Dendritic cell treated with granulocyte-macrophage colony-stimulating factor and Interleukin-4, amounts not matched to agents 40 ng/mL and 50 ng/mL, for 4 days (primary cell): ENCODE results near the gene MAP4K1.
"Not testable (repeated sequence)": the region's sequence is repeated elsewhere in the genome, so short reads cannot be mapped to it uniquely, and the experiment has no call there.

Experiments
- H3K27ac Mint-ChIP-seq: one replicate; pipeline ENCODE4 v1.8.0; 2022; ENCODE audit warnings: mild to moderate bottlenecking, mixed read lengths
- H3K27me3 Mint-ChIP-seq: one replicate; pipeline ENCODE4 v1.8.0; 2022; ENCODE audit warnings: mild to moderate bottlenecking, mixed read lengths
- H3K36me3 Mint-ChIP-seq: one replicate; pipeline ENCODE4 v1.8.0; 2022; ENCODE audit warnings: low read depth, mixed read lengths
- H3K4me1 Mint-ChIP-seq: one replicate; pipeline ENCODE4 v1.8.0; 2022; ENCODE audit warnings: low read depth, mixed read lengths
- H3K4me3 Mint-ChIP-seq: one replicate; pipeline ENCODE4 v1.8.0; 2022; ENCODE audit warnings: mild to moderate bottlenecking, moderate library complexity, mixed read lengths
- H3K9me3 Mint-ChIP-seq: one replicate; pipeline ENCODE4 v1.8.0; 2022; ENCODE audit warnings: mixed read lengths
- intact Hi-C: fragments of 100-400 bp; cut with micrococcal nuclease; formaldehyde crosslinking; loops from one replicate; pipeline ENCODE4 v1.15.0; 2022

Gene MAP4K1

DNA sequence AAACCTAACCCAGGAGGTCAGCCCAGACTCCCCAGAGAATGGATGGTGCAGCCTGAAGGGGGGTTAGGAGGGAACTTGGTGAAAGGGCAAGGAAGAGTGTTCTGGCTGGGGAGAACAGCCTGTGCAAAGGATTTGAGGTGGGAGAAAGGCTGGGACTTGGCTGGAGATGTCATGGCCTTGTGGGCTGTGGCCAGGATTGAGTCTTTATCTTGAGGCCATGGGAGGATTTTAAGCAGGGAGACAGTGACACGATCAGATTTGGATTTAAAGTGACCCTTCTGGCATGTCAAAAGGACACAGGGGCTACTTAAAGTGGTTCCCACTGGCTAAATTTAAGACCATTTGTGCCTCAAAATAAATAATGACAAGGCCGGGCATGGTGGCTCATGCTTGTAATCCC lies 29.7 kb downstream of the MAP4K1 start:
- Mint-ChIP-seq H3K4me1 (peaks cover 17% of the 10 kb centered on the region), H3K9me3 (no peaks in the 10 kb centered on the region), H3K36me3 (peaks cover 68% of the 10 kb centered on the region), H3K27ac (no peak overlapping the region), H3K4me3 (no peak overlapping the region), H3K27me3 (no peaks in the 10 kb centered on the region)
- intact Hi-C loops: no loop called here

DNA sequence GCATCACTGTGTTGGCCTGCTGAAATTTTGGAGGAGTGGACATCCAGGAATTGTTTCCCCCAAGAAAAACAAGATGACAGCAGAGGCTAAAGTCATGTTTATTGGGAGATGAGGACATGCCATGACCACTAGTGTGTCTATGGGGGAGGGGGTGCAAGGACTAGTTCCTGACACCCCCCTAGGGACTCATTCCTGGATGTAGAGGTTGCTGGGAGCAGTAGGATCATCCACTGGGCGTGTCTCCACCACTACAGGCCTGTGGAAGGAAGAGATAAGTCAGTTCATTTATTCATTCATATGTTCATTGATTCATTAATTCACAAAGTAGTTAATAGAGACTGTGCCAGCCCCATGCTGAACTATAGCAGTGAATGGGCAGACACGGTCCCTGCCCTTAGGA lies 30.2 kb downstream of the MAP4K1 start:
- Mint-ChIP-seq H3K36me3 (peaks cover 67% of the 10 kb centered on the region), H3K27ac (no peak overlapping the region), H3K4me1 (peaks cover 22% of the 10 kb centered on the region), H3K27me3 (no peaks in the 10 kb centered on the region), H3K9me3 (no peaks in the 10 kb centered on the region), H3K4me3 (no peak overlapping the region)
- intact Hi-C loops: no loop called here

DNA sequence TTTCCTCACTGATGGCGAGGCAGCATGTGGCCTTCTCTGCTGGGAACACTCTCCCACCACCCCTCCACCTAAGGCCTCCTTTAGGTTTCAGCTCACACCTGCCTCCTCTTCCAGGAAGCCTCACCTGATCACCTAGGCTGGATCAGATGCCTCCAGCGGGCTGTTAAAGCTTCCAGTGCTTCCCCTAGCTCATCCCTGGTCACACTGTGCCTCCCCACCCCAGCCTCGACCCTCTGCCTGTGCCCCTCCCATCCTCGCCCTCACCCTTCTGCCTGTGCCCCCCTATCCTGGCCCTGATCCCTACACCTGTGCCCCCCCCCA lies 33.8 kb downstream of the MAP4K1 start:
- intact Hi-C loops: no loop called here
- Mint-ChIP-seq H3K4me3 (peak overlapping the region; percentile 33), H3K27ac (peak overlapping the region; percentile 62), H3K4me1 (peaks cover 35% of the 10 kb centered on the region), H3K36me3 (peaks cover 56% of the 10 kb centered on the region), H3K27me3 (no peaks in the 10 kb centered on the region), H3K9me3 (no peaks in the 10 kb centered on the region)

DNA sequence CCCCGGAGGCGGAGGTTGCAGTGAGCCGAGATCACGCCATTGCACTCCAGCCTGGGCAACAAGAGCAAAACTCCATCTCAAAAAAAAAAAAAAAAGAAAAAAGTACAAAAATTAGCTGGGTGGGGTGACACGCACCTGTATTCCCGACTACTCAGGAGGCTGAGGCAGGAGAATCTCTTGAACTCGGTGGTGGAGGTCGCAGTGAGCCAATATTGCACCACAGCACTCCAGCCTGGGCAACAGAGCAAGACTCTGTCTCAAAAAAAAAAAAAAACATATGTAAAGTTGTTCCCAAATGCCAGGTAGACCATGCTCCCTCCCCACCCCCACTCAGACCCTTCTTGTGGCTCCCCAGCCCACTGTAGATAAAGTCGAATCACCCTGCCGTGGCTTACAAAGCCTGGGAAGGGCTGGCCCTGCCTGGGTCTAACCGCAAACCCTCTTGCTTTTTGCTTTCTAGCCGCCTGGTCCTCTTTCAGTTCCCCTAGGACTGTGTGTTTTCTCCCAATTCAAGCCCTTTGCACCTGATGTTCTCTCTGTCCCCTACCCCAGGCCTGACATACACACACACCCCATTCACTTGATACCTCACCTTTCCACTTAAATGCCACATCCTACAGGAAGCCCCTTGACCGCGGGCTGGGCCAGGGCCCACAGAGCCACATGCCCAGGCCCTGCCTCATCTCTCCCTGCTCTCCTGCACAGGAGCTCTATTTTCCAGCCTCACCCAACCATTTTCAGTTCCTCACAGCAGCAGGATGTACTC lies 34.4 kb downstream of the MAP4K1 start:
- intact Hi-C loops: no loop called here
- Mint-ChIP-seq H3K4me3 (peak overlapping the region; percentile 33), H3K27me3 (no peaks in the 10 kb centered on the region), H3K36me3 (peaks cover 52% of the 10 kb centered on the region), H3K27ac (peak overlapping the region; percentile 62), H3K4me1 (peaks cover 35% of the 10 kb centered on the region), H3K9me3 (no peaks in the 10 kb centered on the region)

DNA sequence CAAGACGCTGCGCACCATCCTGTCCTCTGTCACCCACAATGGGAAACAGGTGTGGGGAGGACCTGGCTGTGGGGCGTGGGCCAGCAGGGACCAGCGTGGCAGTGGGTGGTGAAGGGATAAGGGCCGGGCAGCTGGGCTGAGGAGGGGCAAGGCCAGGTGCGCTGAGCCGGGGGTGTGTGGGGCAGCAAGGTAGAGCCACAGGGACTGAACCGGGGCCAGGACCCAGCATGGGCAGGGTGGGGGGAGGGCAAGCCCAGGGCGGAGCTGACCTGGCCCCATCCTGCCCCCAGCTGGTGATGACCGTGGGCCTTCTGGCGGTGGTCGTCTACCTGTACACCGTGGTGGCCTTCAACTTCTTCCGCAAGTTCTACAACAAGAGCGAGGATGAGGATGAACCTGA lies 37.7 kb downstream of the MAP4K1 start:
- H3K9me3 Mint-ChIP-seq: no peaks in the 10 kb centered on the region
- H3K27ac Mint-ChIP-seq: no peak overlapping the region
- H3K4me1 Mint-ChIP-seq: peaks cover 36% of the 10 kb centered on the region
- H3K4me3 Mint-ChIP-seq: no peak overlapping the region
- H3K27me3 Mint-ChIP-seq: no peaks in the 10 kb centered on the region
- H3K36me3 Mint-ChIP-seq: peaks cover 38% of the 10 kb centered on the region
- intact Hi-C loops: no loop called here

DNA sequence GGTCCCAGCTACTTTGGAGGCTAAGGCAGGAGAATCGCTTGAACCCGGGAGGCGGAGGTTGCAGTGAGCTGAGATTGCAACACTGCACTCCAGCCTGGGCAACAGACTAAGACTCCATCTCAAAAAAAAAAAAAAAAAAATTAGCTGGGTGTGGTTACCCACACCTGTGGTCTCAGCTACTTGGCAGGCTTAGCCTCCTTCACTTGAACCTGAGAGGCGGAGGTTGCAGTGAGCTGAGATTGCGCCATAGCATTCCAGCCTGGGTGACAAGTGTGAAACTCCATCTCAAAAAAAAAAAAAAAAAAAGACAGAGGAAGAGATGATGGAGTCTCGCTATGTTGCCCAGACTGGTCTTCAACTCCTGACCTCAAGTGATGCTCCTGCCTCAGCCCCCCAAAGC lies 38.4 kb downstream of the MAP4K1 start:
- H3K4me3 Mint-ChIP-seq, intact Hi-C loops, H3K27me3 Mint-ChIP-seq, H3K27ac Mint-ChIP-seq, H3K9me3 Mint-ChIP-seq: not testable (repeated sequence)
- Mint-ChIP-seq H3K4me1 (peaks cover 30% of the 10 kb centered on the region), H3K36me3 (peaks cover 38% of the 10 kb centered on the region)

DNA sequence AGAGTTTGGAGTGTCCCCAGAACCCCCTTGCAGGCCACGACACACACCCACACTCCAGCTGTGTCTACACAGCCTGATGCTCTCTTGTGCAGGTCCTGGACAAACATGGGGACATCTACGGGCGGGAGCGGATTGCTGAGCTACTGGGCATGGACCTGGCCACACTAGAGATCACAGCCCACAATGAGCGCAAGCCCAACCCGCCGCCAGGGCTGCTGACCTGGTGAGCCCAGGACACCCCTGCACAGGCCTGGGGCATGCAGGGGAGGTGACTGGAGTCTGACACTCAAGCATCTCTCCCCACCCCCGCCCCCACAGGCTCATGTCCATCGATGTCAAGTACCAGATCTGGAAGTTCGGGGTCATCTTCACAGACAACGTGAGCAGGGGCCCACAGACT lies 39.9 kb downstream of the MAP4K1 start:
- Mint-ChIP-seq H3K27ac (peak overlapping the region; percentile 30), H3K9me3 (no peaks in the 10 kb centered on the region), H3K27me3 (no peaks in the 10 kb centered on the region), H3K4me3 (no peak overlapping the region), H3K4me1 (peaks cover 21% of the 10 kb centered on the region), H3K36me3 (peaks cover 46% of the 10 kb centered on the region)
- intact Hi-C loops: no loop called here

DNA sequence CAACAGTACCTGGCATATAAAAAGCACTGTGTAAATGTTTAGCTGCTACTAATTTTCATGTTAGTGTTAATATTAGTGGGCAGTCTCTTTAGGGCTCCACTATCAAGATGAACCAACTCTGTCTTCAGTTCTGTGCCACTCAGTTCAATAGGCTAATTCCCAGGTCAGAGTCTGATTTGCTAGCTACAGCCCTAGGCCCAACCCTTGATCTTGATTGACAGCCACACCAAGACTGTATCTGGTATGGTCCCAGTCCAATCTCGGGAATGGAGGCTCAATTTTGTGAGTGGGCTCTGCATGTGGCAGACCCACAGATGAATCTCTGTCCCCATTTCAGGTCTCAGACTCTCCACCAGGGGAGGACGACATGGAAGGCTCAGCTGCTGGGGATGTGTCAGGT lies 46.1 kb downstream of the MAP4K1 start:
- no peak overlapping the region for H3K4me3 Mint-ChIP-seq
- H3K27ac Mint-ChIP-seq: no peak overlapping the region
- H3K4me1 Mint-ChIP-seq: peaks cover 8% of the 10 kb centered on the region
- H3K9me3 Mint-ChIP-seq: no peaks in the 10 kb centered on the region
- peaks cover 15% of the 10 kb centered on the region for H3K27me3 Mint-ChIP-seq
- intact Hi-C loops: no loop called here
- H3K36me3 Mint-ChIP-seq: peaks cover 21% of the 10 kb centered on the region

DNA sequence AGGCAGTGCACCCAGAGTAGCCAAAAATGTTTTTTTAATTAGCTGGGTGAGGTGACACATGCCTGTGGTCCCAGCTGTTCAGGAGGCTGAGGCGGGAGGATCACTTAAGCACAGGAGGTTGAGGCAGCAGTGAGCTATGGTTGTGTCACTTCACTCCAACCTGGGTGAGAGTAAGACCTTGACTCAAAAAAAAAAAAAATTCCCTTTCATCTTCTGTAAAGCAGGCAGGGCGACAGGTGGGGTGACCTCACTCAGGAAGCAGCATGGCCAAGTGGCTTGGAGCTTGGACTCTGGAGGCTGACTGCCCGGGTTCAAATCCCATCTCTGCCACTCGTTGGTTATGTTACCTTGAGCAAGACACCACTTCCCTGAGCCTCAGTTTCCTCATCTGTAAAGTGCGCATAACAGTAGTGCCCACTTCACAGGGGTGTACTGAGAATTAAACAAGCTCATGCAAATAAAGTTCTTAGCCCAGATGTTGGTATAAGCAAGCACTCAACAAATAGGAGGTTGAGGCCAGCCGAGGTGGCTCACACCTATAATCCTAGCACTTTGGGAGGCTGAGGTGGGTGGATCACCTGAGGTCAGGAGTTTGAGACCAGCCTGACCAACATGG lies 48.3 kb downstream of the MAP4K1 start:
- Mint-ChIP-seq H3K9me3 (no peaks in the 10 kb centered on the region), H3K4me3 (no peak overlapping the region), H3K27me3 (peaks cover 27% of the 10 kb centered on the region), H3K4me1 (peaks cover 12% of the 10 kb centered on the region), H3K36me3 (peaks cover 15% of the 10 kb centered on the region), H3K27ac (no peak overlapping the region)
- intact Hi-C loops: loop anchor here (10.0 kb wide), 1 partner anchor 45 kb away; the partner anchor contains the start of genes EIF3K and MAP4K1

DNA sequence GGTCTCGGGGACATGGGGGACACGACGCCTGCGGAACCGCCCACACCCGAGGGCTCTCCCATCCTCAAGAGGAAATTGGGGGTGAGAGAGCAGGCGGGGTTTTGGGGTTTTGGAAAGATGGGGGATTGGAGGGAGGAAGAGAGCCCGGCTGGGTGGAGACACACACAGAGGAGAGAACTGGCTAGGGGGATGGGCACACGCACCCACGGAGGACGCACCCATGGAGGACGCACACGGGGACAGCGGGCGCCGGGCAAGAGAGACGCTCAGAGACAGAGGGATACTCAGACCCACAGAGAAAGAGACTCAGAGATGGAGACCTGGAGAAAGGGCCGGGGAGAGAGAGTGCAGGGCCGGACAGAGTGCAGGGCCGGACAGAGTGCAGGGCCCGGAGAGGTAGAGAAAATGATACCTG lies 52.1 kb downstream of the MAP4K1 start:
- peaks cover 48% of the 10 kb centered on the region for H3K27me3 Mint-ChIP-seq
- peaks cover 31% of the 10 kb centered on the region for H3K4me1 Mint-ChIP-seq
- H3K4me3 Mint-ChIP-seq: peak overlapping the region; percentile 72
- intact Hi-C loops: loop anchor here (10.0 kb wide), 1 partner anchor 49 kb away; the partner anchor contains the start of genes EIF3K and MAP4K1
- no peaks in the 10 kb centered on the region for H3K9me3 Mint-ChIP-seq
- peak overlapping the region; percentile 72 for H3K27ac Mint-ChIP-seq
- peaks cover 24% of the 10 kb centered on the region for H3K36me3 Mint-ChIP-seq

DNA sequence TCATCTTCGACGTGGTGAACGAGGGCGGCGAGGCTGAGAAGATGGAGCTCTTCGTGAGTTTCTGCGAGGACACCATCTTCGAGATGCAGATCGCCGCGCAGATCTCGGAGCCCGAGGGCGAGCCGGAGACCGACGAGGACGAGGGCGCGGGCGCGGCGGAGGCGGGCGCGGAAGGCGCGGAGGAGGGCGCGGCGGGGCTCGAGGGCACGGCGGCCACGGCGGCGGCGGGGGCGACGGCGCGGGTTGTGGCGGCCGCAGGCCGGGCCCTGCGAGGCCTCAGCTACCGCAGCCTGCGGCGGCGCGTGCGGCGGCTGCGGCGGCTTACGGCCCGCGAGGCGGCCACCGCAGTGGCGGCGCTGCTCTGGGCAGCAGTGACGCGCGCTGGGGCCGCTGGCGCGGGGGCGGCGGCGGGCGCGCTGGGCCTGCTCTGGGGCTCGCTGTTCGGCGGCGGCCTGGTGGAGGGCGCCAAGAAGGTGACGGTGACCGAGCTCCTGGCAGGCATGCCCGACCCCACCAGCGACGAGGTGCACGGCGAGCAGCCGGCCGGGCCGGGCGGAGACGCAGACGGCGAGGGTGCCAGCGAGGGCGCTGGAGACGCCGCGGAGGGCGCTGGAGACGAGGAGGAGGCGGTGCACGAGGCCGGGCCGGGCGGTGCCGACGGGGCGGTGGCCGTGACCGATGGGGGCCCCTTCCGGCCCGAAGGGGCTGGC lies 52.6 kb downstream of the MAP4K1 start:
- intact Hi-C loops: loop anchor here (10.0 kb wide), 1 partner anchor 50 kb away; the partner anchor contains the start of genes EIF3K and MAP4K1
- Mint-ChIP-seq H3K27ac (peak overlapping the region; percentile 72), H3K4me3 (peak overlapping the region; percentile 72), H3K27me3 (peaks cover 48% of the 10 kb centered on the region), H3K4me1 (peaks cover 31% of the 10 kb centered on the region), H3K36me3 (peaks cover 24% of the 10 kb centered on the region), H3K9me3 (no peaks in the 10 kb centered on the region)

DNA sequence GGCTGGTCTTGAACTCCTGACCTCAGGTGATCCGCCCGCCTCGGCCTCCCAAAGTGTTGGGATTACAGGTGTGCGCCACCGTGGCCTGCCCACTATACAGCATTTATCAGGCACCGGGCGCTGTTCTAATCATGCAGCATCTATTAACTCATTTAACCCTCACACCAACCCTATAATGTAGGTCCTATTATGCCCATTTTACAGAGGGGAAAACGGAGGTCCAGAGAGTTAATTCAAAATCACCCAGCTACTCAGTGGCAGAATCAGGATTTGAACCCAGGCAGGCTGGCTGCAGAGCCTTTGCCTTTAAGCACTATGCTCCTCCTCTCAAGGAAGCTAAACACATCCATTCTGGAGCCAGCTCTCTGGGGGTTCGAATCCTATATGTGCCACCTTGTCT lies 54.3 kb downstream of the MAP4K1 start:
- peaks cover 37% of the 10 kb centered on the region for H3K4me1 Mint-ChIP-seq
- peaks cover 45% of the 10 kb centered on the region for H3K27me3 Mint-ChIP-seq
- H3K4me3 Mint-ChIP-seq: no peak overlapping the region
- H3K27ac Mint-ChIP-seq: no peak overlapping the region
- no peaks in the 10 kb centered on the region for H3K9me3 Mint-ChIP-seq
- intact Hi-C loops: loop anchor here (10.0 kb wide), 1 partner anchor 51 kb away; the partner anchor contains the start of genes EIF3K and MAP4K1
- peaks cover 24% of the 10 kb centered on the region for H3K36me3 Mint-ChIP-seq

DNA sequence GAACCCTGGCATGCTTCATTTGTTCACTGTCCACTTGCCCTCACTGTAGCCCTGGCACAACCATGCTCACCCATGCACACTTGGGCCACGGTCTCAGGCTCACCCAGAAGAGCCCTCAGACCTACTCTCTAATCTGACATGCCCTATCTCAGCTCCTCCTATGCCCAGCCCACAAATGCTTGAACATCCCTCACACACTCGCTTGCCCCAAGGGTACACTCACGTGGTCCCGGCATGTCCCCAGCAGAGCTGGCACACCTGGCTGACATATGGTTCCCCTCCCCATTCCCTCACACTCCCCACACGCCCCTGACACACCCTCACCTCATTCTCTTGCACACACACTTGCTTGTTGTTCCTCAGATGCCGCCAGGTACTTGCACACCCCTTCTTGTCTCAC lies 55.7 kb downstream of the MAP4K1 start:
- no peak overlapping the region for H3K27ac Mint-ChIP-seq
- H3K4me1 Mint-ChIP-seq: peaks cover 37% of the 10 kb centered on the region
- peaks cover 18% of the 10 kb centered on the region for H3K36me3 Mint-ChIP-seq
- no peaks in the 10 kb centered on the region for H3K9me3 Mint-ChIP-seq
- intact Hi-C loops: loop anchor here (10.0 kb wide), 1 partner anchor 53 kb away; the partner anchor contains the start of genes EIF3K and MAP4K1
- peaks cover 36% of the 10 kb centered on the region for H3K27me3 Mint-ChIP-seq
- no peak overlapping the region for H3K4me3 Mint-ChIP-seq

DNA sequence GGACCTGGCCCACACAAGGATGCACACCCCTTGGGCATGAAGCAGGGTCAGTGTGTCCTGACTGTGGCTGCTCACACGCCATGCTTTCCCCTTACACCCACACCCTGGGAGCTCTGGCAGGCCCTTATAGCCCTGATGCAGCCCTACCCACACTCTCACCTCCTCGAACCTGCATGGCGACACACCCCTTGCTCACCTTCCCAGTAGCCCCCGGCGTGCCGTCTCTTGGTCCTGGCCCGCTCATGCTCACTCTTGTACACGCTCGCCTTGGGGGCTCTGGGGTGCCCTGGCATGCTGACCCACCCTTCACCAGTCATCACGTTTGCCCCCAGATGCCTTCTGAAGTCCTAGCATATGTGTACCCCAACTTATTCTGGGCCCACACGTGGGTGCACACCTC lies 56.1 kb downstream of the MAP4K1 start:
- Mint-ChIP-seq H3K36me3 (peaks cover 18% of the 10 kb centered on the region), H3K27ac (no peak overlapping the region), H3K4me1 (peaks cover 42% of the 10 kb centered on the region), H3K27me3 (peaks cover 35% of the 10 kb centered on the region), H3K9me3 (no peaks in the 10 kb centered on the region), H3K4me3 (no peak overlapping the region)
- intact Hi-C loops: loop anchor here (10.0 kb wide), 1 partner anchor 53 kb away; the partner anchor contains the start of genes EIF3K and MAP4K1
